HG02840 (cell line): Measurements from ENCODE around the gene KIAA1549.

Experiments
- ATAC-seq: cut with Tn5 transposase; IDR thresholded peaks from one replicate; pipeline ENCODE4 v1.9.1; 2021; ENCODE audit warnings: mild to moderate bottlenecking, moderate library complexity, moderate number of reproducible peaks; ENCODE audit not compliant: unreplicated experiment, low FRiP score

KIAA1549 gene

DNA sequence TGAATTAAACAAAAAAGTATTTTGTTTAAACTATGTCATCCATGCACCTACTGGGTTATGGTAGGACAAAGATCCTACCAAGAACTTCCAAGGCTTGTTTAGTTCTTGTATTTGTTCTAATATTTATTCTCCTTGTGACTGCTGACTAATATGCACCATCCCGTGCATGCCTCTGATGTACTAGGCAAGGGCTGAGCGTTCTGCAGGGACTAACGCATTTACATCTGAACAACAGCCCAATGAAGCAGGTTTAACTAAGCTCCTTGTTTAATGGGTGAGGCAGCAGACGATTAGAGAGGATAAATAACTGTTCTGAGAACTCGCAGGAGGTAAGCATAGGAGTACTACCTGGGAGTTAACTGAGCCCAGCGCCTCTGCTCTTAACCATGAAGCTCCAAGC, 64.9 kb downstream of the KIAA1549 start:
- no peak for ATAC-seq

DNA sequence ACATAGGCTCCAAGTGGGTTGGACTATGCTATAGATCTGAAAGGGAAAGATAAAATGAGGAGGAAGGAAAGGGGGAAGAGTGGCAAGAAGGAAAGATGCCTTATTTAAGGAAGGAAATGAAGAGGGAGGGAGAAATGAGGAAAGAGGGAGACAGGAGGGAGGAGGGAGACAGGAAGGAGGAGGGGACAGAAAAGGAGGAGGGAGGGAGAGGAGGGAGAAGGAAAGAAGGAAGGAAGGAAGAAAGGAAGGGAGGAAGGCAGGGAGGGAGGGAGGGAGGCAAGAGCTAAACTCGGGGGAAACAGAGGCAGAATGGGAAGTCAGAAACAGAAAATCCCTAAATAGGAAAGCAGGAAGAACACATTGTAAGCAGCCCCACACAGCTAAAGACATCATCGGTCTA, 67.4 kb downstream of the KIAA1549 start:
- ATAC-seq: no peak

DNA sequence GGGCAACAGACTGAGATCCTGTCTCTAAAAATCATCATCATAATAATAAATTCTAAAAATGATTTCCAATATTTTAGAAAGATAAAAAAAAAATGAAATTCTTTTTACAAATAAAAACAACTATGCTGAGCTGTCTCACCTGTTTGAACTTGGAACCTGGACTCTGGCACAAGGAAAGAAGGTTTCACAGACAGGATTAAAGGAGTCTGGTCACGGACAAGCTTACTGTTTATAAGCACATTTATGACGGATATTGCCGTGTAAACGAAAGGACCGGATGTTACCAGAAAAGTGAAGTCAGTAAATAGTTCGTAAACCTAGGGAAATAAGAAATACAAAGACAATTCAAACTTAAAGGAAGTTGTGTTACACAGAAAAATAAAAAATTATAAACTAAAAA, 70.2 kb downstream of the KIAA1549 start:
- ATAC-seq: no peak

DNA sequence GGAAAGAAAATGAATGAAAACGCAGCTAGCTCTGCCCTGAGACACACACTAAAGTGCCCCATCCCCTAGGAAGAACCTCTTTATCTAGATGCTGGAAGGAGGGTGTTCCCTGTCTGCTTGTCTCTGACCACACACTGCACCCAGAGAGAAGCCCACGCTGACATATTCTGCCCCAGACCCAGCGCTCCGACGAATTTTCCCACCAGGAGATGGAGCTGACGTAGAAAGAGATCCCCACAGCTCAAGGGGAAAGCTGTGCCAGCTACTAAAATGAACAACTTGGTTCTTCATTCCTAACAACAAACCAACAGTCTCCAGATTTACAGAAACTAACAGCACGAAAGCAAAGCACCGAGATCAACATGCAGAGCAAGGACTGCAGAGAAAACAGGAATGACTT, 73.3 kb downstream of the KIAA1549 start:
- ATAC-seq: no peak

DNA sequence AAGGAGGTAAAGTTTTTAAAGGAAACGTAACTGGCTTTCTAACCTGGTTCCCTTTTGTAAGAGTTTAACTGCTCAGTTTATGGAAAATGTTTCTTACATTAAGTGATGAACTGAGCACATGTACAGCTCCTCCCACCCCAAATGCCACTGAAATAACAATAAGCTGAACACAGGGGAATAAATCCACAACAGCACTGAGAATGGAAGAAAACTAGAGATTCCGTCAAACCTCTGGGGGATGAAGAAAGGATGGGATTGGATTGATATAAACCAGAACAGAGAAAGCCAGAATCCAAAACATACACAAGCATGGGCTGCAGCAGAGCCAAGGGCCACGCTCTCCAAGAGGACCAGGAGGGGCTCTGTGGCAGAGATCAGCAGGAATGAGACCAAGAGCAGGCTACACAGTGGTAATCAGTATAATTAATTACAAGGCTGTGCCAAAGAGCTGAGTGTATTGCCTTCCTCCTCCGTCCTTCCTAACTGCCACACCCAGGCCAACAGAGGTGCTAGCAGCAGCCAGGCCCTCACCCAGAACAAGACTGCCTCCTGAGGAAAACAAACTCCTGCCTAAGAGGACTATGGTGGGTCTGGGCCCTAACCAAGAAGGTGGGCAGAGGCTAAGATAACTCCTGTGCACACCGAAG, 73.9 kb downstream of the KIAA1549 start:
- ATAC-seq: no peak

DNA sequence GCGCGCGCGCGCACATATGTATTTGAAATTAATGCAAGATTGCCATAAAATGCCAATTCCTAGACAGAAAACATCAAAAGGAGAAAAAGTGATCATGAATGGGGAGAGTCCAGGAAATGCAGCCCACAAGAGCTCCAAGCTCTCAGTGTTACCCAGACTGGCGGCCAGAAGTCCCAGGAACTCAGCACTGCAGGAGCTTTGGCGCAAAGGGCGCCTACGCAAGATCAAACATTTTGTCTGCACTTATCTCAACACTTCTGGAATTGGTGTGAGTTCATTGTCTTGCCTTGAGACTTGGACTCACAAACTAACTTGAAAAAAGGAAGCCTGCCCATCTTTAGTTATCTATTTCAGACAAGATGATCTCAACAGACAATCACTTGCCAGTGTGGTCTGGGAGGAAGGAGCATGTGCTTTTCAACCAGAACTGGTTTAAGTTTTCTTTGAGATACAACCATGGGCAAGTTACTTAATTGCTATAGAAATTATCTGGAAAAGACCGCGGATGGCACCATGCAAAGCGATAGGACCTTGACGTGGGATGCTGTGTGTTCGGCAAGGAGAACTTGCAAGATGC, 77.2 kb downstream of the KIAA1549 start:
- ATAC-seq: no peak

DNA sequence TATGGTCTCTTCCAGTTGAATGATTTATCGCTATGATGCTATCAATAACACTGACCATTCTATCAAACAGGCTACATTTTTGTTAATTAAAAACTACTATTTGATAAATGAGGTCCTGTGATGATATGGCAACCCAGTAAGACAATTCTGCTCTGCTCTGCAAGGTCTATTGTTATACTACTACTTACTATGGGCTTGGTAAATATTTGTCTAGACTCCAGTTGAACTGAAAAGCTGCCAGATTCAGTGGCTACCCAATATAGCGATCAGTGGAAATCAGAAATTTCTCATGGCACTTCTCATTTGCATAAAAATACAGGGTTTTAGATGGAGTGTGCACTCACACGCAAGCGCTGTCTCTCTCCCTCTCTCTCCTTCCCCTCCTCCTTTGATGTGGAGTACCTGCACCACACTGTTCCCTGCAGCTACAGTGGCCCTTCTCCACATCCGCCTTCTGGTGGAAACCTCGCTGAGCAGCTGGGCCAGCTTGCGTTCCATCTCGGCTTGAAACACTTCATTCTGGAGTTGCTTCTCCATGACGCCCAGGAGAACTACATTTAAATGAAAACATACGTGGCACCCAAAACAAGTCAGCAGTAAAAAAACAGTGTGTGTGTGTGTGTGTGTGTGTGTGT, 77.9 kb downstream of the KIAA1549 start:
- no peak for ATAC-seq

DNA sequence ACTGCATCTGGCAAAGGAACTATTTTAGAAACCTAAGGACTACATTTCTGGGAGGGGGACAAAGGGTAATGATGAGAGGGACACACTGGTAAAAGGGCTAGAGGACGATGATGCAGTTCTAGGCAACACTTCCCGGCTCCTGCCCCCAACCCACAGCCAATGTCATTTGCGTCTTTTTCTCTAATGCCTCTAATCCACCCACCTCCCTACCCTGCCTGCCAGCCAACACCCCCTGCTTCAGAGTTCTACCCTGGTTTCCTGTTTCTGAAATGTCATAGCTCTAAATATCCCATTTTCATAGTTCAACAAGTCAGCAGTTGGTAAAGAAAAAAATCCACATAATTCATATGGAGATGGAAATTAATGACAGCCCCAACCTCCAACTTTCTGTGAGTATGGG, 79.0 kb downstream of the KIAA1549 start:
- ATAC-seq: no peak

DNA sequence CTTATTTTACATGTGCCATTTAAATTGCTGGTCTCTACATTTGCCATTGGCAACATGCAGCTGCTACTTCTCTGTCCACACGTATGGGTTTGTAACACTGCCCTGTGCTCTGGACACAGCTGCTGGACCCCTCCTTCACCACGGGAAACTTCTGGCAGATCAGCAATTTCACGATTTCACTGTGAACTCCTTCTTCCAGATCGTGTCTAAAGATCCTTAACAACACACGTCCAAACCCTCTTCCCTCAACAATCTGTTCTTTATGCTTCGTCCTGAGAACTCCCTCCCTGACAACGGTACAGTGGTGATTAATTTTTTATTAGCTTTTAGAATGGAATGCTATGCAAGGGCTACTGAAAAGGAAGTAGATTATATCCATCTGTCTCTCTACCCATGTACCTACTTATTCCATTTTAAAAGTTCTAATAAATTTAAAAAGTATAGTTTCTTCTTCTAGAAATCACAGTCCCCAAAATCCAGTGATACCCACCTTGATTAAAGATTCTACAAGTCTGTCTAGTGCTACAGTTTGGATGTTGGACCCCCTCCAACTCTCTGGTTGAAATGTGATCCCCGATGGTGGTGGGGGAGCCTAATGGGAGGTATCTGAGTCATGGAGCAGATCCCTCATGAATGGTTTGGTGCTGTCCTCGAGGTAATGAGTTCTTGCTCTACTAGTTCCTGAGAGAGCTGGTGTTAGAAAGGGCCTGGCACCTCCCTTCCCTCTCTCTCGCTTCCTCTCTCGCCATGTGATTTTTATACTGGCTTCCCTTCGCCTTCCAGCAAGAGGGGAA, 81.0 kb downstream of the KIAA1549 start:
- ATAC-seq: no peak

DNA sequence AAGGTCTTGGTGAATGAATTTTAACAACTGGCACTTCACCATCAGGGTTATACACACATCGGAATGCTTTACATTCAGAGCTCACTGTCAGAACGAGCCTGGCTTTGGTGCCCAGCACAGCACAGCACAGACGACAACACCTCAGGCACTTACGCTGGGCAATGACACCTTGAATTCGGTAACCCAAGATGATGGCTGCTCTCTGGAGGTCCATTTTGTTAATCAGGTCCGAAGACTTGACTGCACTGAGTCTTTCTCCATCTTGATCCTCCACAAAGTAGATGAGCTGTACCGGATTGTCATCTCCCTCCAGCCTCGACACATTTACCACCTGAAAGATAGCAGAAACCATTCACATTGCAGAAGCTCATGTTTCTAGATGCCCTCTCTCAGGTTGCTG, 82.4 kb downstream of the KIAA1549 start:
- no peak for ATAC-seq

DNA sequence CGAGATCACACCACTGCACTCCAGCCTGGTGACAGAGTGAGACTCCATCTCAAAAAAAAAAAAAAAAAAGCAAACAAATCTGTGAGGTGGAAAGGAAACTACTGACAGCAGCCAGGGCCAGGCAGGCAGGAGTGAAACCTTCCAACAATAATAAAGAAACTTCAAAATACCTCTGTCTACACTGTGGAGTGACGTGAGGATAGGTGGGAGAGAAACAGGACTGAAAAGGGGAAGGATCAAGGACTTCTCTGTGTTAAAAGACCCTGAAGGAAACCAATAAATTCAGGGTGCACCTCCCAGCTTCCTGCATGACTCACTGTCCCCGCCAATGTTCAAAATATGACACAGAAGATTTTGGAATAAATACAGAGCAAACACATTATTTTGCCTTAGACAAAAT, 82.9 kb downstream of the KIAA1549 start:
- no peak for ATAC-seq

DNA sequence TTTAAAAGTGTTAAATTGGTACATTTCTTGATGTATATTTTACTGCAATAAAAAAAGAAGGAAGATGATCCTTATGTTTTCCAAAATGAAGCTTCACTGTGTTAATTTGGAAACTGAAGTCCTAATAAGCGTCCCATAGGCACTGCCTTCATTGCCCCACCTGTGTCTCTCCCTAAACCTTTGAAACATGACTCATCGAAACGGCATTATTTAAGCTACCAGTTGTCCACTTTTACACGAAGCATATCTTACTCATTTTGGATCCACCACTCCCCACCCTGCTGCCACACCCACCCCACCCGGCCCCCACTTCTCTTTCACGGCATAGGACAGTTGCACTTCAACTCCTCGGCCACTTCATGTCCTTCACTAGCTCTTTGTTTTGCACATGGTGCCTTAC, 85.5 kb downstream of the KIAA1549 start:
- no peak for ATAC-seq

DNA sequence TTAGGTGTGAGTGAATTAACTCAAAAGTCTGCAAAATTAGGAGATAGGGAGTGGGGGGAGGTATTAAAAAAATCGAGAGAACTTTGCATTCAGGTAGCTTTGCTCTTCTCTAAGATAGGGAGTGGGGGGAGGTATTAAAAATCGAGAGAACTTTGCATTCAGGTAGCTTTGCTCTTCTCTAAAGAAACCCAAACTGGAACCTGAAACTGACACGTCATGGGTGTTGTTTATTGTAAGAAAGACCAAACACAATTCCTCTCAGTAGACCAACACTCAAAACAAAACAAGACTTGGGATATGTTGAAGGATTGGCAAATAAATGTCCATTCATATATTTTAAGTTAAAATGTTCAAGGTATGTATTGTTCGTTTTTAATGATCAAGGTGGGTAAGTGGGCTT, 87.9 kb downstream of the KIAA1549 start:
- no peak for ATAC-seq

DNA sequence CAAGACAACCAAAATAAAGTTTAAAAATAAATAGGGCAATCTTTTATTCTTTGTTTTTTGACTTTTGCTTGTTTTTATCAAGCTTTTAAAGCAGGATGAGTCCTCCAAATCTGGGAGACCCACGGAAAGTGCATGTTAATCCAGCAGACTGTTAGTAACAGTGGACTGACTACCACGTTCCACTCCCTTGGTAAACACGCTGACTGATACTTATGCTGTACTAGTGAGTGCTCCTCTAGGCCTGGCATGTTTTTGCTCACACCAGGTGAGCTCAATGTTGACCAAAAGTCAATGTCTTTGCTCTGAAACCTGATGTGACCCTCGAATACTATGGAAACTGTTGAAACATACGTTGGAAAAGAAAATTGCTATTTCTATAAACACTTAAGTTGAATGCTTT, 88.4 kb downstream of the KIAA1549 start:
- no peak for ATAC-seq

DNA sequence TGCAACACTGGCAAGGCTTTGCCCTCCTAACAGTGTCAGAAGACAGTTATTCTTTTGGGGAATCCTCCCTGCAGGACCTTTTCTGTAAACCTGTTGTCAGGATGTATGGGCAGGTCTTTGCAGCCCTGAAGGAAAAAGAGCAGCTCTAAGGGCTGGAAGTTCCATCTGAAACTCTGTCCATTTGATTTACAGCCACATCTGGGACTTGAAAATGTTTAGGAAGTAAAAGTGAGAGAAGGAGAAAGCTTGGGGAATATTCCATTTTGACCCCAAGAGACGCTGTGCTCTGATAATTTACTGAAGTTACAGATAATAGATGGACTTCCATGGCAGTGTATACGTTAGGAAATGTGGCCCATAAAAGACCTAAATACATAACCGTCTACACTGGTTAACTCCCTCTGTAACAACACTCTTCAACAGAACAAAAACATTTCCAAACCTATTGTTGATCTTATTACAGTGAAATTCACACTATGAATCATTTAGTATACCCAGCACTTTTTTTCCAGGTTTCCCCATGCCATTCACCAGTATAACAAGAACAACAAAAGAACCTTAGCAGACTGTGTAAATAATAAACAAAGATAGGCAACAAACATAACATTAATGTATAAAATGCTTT, 89.1 kb downstream of the KIAA1549 start:
- ATAC-seq: no peak

DNA sequence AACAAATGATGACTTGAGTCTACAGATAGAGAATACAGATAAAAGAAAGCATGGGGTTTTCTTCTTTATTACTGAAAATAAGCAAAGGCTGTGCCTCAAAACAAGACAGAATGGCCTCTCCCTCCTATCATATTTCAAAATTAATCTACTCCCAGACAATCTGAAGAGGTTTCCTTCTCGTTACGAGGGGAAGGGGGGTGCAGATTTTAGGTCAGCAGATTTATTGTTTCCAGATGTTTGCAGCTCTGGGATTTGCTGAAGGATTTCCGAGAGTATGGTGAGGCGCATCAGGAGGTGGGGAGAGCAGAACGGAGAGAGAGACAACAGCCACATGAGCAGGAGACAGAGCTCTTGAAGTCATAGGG, 89.8 kb downstream of the KIAA1549 start:
- ATAC-seq: no peak

DNA sequence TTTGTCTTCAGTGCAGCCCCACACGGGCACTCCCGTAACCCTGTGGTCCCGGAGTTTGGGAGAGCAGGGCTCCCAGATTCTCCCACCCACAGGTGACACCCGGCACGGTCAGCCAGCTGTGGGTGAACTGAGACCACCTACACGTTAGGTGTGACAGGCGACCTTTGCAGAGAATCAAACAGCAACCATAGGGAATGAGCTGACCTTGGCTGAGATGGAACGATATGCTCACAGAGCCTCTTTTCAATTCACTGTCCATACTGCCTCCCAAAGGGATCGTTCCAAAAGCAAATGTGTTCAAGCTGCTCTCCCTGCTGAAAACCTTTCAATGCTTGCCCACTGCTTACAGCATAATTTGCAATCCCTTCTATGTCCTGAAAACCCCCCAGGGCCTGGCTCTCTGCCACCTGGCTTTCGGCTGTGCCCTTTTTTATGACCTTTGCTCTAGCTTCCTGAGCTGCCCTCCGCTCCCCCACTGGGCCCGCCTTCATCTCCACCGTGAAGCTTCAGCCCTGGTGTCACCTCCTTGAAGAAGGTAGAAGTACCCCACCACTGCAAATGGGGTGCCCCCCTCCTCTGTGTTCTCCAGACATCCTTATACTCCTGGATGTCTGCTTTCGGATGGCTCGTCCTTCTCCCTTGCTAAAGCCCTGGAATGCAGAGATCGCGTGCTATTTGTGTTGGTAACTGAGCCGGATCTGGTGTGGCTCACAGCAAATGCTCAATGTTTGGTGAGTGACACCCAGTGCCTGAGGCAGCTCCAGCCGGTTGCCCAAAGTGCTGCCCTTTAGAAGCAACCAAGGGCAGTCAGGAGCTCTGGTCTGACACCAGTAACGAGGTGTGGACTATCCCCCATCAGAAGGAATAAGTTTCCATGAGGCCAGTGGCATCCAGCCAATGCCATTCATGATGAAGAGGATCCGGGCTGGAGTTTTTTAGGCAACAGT, 90.4 kb downstream of the KIAA1549 start:
- no peak for ATAC-seq

DNA sequence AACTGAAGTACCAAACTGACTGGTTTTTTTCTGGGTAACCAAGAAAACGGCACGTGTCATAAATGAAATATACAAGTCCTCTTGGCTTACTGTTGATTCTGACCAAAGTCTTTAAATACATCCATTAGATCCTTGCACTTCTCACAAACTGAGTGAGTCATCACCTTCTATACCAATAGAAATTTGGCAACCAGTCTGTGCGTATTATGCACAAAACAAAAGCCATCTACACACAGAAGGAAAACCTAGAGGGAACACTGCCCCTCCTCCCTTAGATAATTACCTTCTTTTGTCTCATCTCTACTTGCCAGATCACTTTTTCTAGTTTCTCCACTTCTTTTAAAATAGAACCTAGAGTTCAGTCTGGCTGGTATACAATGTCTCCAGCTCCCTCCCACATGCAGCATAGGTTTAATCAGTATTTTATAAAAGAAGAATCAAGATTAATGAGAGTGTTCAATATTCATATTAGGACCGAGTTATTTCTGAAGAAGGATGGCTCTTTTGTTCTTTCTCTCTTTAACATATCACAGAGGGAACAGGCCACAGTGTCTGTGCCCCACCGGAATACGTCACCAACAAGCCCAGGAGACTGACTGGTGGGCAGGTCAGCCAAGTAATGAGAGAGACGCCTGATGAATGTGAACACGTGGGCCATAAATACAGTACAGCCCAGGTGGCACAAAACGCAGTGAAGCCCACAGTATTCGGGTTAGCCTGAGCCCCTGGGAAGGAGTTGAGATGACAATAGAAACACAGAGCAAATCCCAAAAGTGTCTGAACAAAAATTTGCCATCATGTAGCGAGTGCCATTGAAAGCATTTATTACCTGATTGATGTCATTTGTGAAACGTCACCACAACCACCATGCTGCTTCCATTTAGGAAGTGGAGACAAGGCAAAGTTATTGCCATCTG, 91.3 kb downstream of the KIAA1549 start:
- ATAC-seq: no peak
